Hematopoietic multipotent progenitor cell treated with erythropoietin and hydrocortisone succinate and interleukin-3 and kit ligand, for 4 days (in vitro differentiated cells): ENCODE data around the gene MLIP.

Experiments used
- DNase-seq: peaks from one replicate; pipeline ENCODE4 v3.0.0-alpha.2; 2015

MLIP gene

DNA sequence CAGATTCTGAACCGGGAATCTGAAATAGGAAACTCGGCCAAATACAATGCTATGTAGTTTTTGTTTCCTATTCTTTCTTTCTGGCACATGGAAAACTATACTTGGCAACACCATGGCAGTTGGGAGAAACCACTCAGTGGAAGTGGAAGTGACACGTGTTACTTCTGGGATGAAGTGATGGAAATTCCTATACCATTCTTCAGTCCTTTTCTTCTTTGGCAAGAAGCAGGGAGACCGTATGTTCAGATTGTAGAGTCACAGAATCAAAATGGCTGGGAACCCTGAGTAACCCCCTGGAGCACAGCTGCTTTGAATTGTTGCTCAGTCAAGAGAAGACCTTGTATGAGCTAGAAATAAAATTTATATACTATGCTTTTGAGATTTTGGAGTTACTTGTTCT is 178.2 kb downstream of the MLIP start:
- DNase-seq = no peak

DNA sequence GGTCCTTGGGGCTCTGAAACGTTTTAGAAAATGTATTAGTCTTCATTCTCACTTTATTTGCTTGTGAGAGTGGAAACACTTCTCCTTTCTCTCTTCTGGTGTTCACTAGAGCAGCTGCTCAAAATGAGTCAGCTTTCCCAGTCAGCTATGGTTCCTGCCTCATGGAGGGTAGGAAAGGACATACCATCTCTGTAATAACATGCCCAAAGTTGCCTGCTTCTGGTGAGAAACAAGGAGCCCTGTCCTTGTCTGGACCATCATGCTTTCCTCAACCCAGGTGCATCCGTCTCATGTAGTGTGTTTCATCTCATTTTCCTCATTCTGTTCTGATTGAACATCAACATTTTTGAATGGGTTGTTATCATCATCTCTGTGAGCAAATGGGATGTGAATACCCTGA is 179.9 kb downstream of the MLIP start:
- no peak for DNase-seq

- DNase-seq = no peak
Observed at GRCh38 chr6:54291738-54292137, 180.5 kb downstream of the MLIP start.

DNA sequence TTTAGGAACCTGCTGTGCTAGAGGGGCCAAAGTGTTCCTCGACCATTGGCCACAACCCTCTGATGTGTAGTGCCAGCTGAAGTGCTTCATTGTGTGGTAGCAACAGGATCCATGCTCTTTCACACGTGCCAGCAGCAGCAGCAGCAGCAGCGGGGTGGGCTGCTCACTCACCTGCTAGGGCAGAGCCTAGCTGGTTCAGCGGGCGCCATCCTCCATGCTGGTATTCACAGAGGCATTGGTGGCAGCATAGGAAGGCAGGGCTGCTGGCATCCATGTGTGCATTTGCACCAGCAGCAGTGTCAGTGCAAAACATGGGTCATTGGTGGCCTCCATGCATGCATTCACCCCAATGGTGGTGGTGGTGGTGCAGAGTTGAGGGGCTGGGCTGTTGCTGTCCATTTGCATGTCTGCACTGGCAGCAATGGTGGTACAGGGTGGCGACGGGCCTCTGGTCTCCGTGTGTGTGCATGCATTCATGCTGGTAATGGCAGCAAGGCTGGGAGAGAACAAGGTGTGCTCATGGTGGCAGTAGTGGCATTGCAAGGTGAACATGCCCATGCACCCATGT is 183.8 kb downstream of the MLIP start:
- DNase-seq = no peak

- DNase-seq = no peak
Observed at GRCh38 chr6:54299542-54300269, 188.5 kb downstream of the MLIP start.

- DNase-seq = no peak
Observed at GRCh38 chr6:54301770-54302169, 190.5 kb downstream of the MLIP start.

GRCh38 chr6:54307439-54307910 is 196.2 kb downstream of the MLIP start:
- DNase-seq = no peak

- DNase-seq = no peak
Observed at GRCh38 chr6:54308289-54308985, 197.2 kb downstream of the MLIP start, which contains the start of gene TINAG. TINAG (plus strand) TSS chr6:54308441; CDS start chr6:54308551, 110 bp downstream.

DNA sequence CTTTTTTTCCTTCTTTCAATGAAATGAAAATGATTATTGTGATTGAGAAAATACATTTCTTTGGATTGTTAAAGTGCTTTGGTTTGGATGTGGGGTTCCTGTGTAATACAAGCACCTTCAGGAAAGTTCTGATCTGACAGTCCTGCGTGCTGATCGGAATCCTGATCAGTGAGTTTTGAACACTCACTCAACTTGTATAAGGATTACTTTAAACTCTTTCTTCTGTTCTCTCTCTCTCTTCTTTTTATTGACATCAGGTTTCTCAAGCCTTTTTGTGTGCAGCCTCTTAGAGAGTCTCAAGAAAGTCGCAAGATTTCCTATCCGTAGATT is 197.7 kb downstream of the MLIP start:
- no peak for DNase-seq

- no peak for DNase-seq
Observed at GRCh38 chr6:54310377-54311152, 199.3 kb downstream of the MLIP start.

DNA sequence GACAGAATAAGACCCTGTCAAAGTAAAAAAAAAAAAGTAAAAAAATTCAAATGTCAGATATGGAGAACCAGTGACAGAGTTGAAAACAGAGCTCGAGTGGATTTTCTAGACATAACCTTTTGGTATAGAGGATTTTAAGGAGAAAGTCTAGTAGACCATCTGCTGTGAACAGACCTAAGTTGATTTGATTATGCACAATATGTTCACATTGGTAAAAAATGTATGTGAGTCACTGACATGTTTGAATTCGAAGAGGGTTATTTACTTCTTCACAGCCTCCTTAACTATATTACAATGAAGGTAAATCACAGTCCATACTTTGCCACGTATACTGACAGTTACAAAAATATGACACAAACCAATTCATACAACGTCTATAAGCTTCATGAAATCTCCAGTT is 204.4 kb downstream of the MLIP start:
- no peak for DNase-seq
